Gastroesophageal sphincter (tissue), 3 donors: ENCODE measurements around the gene RIPK1.

Experiments
- EP300 ChIP-seq: sonication (generic); formaldehyde crosslinking; IDR thresholded peaks from one replicate; pipeline ENCODE4 v1.6.1; 2017; ENCODE audit warnings: antibody characterized with exemption, mild to moderate bottlenecking
- POLR2A ChIP-seq, 2 donors: fragments of 450-650 bp; IDR thresholded peaks; one replicate each; pipeline ENCODE4 v1.6.1; 2017; ENCODE audit warnings: antibody characterized with exemption in 2 of 2, mild to moderate bottlenecking in 2 of 2, moderate library complexity in 1 of 2
- POLR2AphosphoS5 ChIP-seq: sonication (generic); formaldehyde crosslinking; IDR thresholded peaks from one replicate; pipeline ENCODE4 v1.6.1; 2017; ENCODE audit warnings: antibody characterized with exemption
- TF ChIP-seq, protein P1 (sequence below), 4 experiments: fragments of 200-600 bp in 2 of 4; fragments of 450-650 bp in 2 of 4; sonication (generic) in 1 of 4; IDR thresholded peaks; one replicate each; pipeline ENCODE4 v1.5.1; 2017 to 2019; ENCODE audit warnings: antibody characterized with exemption in 4 of 4, mild to moderate bottlenecking in 2 of 4, moderate library complexity in 2 of 4

DNA sequence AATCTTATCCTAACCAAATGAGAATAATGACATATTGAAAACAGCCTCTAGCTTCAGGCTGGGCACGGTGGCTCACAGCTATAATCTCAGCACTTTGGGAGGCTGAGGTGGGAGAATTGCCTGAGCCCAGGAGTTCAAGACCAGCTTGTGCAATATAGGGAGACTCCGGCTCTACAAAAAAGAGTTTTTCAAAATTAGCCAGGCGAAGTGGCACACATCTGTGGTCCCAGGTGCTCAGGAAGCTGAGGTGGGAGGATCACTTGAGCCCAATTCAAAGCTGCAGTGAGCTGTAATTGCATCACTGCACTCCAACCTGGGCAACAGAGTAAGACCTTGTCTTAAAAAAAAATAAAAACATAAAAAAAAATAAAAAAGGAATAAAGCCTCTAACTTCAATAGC, 84.4 kb downstream of the RIPK1 start:
- TF ChIP-seq, protein P1, sequence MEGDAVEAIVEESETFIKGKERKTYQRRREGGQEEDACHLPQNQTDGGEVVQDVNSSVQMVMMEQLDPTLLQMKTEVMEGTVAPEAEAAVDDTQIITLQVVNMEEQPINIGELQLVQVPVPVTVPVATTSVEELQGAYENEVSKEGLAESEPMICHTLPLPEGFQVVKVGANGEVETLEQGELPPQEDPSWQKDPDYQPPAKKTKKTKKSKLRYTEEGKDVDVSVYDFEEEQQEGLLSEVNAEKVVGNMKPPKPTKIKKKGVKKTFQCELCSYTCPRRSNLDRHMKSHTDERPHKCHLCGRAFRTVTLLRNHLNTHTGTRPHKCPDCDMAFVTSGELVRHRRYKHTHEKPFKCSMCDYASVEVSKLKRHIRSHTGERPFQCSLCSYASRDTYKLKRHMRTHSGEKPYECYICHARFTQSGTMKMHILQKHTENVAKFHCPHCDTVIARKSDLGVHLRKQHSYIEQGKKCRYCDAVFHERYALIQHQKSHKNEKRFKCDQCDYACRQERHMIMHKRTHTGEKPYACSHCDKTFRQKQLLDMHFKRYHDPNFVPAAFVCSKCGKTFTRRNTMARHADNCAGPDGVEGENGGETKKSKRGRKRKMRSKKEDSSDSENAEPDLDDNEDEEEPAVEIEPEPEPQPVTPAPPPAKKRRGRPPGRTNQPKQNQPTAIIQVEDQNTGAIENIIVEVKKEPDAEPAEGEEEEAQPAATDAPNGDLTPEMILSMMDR (IDR thresholded peaks at IDR 0.05), result no peak
- no peak for TF ChIP-seq POLR2AphosphoS5
- TF ChIP-seq POLR2A (IDR thresholded peaks at IDR 0.05), result no peak
- TF ChIP-seq EP300, result no peak
